Dermis blood vessel endothelial cell (primary cell): ENCODE measurements around the gene TRAK1. TPM values are rescaled to one million over a fixed set of nuclear protein-coding genes. Genes with fewer than 3 reads are reported as not detected.

Source experiments
- DNase-seq: peaks from one replicate; pipeline ENCODE4 v3.0.0; 2010
- total RNA-seq: library from RNA; depleted of rRNA; stranded (reverse); fragments of >200 nt; gene quantifications from 2 replicates; pipeline ENCODE4 v1.2.3, GENCODE V29; 2014

TRAK1 gene
- total RNA-seq, 1 donor from 2014 or later = 52.1 TPM

GRCh38 chr3:42157540-42158538 lies 66.7 kb downstream of the TRAK1 start:
- DNase-seq = no peak

GRCh38 chr3:42159147-42159546 lies 68.0 kb downstream of the TRAK1 start:
- DNase-seq = no peak

- DNase-seq = peak; percentile 57
These were observed 68.7 kb downstream of the TRAK1 start for GRCh38 chr3:42159706-42160472.

- DNase-seq = peak; percentile 62
These were observed 70.1 kb downstream of the TRAK1 start for GRCh38 chr3:42161050-42161935.

- no peak for DNase-seq
These were observed 71.3 kb downstream of the TRAK1 start for GRCh38 chr3:42162462-42162861.

GRCh38 chr3:42163622-42164244 lies 72.6 kb downstream of the TRAK1 start:
- DNase-seq = no peak

GRCh38 chr3:42164656-42165055 lies 73.5 kb downstream of the TRAK1 start:
- no peak for DNase-seq

- DNase-seq = no peak
These were observed 74.1 kb downstream of the TRAK1 start for GRCh38 chr3:42165211-42165610.

GRCh38 chr3:42166214-42166613 lies 75.1 kb downstream of the TRAK1 start:
- no peak for DNase-seq

- no peak for DNase-seq
These were observed 75.6 kb downstream of the TRAK1 start for GRCh38 chr3:42166662-42167300.

GRCh38 chr3:42169579-42170120 lies 78.5 kb downstream of the TRAK1 start:
- no peak for DNase-seq

- no peak for DNase-seq
These were observed 81.0 kb downstream of the TRAK1 start for GRCh38 chr3:42172047-42172654.

- DNase-seq = no peak
These were observed 82.2 kb downstream of the TRAK1 start for GRCh38 chr3:42173307-42173706.

- no peak for DNase-seq
These were observed 83.7 kb downstream of the TRAK1 start for GRCh38 chr3:42174679-42175385.

GRCh38 chr3:42175386-42176240 lies 84.5 kb downstream of the TRAK1 start:
- DNase-seq = no peak

- no peak for DNase-seq
These were observed 85.3 kb downstream of the TRAK1 start for GRCh38 chr3:42176242-42177034.

- no peak for DNase-seq
These were observed 86.1 kb downstream of the TRAK1 start for GRCh38 chr3:42177068-42177800.

- no peak for DNase-seq
These were observed 86.6 kb downstream of the TRAK1 start for GRCh38 chr3:42177801-42178150.
